Measurements from ENCODE around the gene LKAAEAR1.

DNA sequence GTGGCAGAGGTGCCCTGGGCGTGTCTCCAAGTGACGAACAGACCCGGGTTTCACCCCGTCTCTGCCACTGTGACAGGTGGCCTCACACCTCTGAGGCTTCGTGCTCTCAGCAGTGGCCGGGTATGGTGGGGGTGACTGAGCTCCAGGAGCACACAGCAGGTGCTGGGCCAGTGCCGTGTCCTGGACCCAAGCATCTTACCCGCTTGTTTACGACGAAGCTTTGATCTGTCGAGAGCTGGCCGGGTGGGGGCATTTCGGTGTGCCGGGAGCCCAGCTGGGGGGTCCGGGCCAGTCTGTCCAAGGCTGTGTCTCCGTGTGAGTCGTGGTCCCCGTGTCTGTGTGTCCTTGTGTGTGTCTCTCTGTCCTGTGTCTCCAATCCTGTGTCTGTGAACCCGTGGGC lies 7.1 kb upstream of the LKAAEAR1 start:
- TF ChIP-seq GATA2 (IDR thresholded peaks at IDR 0.05; ENCODE audit: low read depth, low read length) (no peak), GATA3 (IDR thresholded peaks at IDR 0.05; ENCODE audit: low read depth, low read length) (no peak)
